CMK (cell line): ENCODE data around the gene PIK3CG.
A peak's percentile ranks its signal among the peaks of the same experiment; 100 is the strongest.
"Not testable (repeated sequence)": the region's sequence is repeated elsewhere in the genome, so short reads cannot be mapped to it uniquely, and the experiment has no call there.

ENCODE experiments used
- DNase-seq: peaks from one replicate; pipeline ENCODE4 v3.0.0-alpha.2; 2010; ENCODE audit warnings: low read depth

PIK3CG gene

GRCh38 chr7:106938803-106939202, 73.7 kb downstream of the PIK3CG start:
- no peak for DNase-seq

- no peak for DNase-seq
Observed at GRCh38 chr7:106944035-106944665, 79.1 kb downstream of the PIK3CG start.

GRCh38 chr7:106947244-106947728, 82.2 kb downstream of the PIK3CG start:
- peak; percentile 59 for DNase-seq

- DNase-seq, result no peak
Observed at GRCh38 chr7:106952001-106952657, 87.0 kb downstream of the PIK3CG start.

GRCh38 chr7:106952658-106953231, 87.7 kb downstream of the PIK3CG start:
- peak; percentile 9 for DNase-seq

- DNase-seq, result no peak
Observed at GRCh38 chr7:106954840-106955239, 89.8 kb downstream of the PIK3CG start.

- not testable (repeated sequence) for DNase-seq
Observed at GRCh38 chr7:106955857-106956256, 90.8 kb downstream of the PIK3CG start.
